Body of pancreas (tissue), 4 donors: ENCODE measurements around the gene MMP14. TPM values are rescaled to one million over a fixed set of nuclear protein-coding genes. Genes with fewer than 3 reads are reported as not detected.
A peak's percentile ranks its signal among the peaks of the same experiment; 100 is the strongest.

ENCODE experiments used
- ATAC-seq: fragments of 150-250 bp; one replicate; pipeline ENCODE4 v1.9.1; 2016
- DNase-seq, 4 donors: peaks; one replicate each; pipeline ENCODE4 v3.0.0-alpha.2; 2019
- H3K27ac ChIP-seq, 4 donors: fragments of 200-600 bp; sonication (generic); 1 replicate in 3 of 4; 2 replicates in 1 of 4; pipeline versions ENCODE4 v1.5.1 to v1.6.1; 2016 to 2019; ENCODE audit warnings: mild to moderate bottlenecking in 1 of 4, mixed read lengths in 1 of 4, moderate library complexity in 1 of 4
- H3K27me3 ChIP-seq, 2 donors: fragments of 200-600 bp; sonication (generic); one replicate each; pipeline ENCODE4 v1.6.0; 2016; ENCODE audit warnings: mild to moderate bottlenecking in 1 of 2
- H3K36me3 ChIP-seq, 2 donors: fragments of 200-600 bp; sonication (generic); replicated peaks in 1 of 2; 2 replicates each; pipeline ENCODE4 v1.5.1; 2016; ENCODE audit warnings: low read depth in 2 of 2; ENCODE audit not compliant: insufficient read depth in 1 of 2
- H3K4me1 ChIP-seq: fragments of 200-600 bp; sonication (generic); one replicate; pipeline ENCODE4 v1.6.0; 2016
- H3K4me3 ChIP-seq, 2 donors: fragments of 200-600 bp; sonication (generic); 1 replicate in 1 of 2; 2 replicates in 1 of 2; pipeline ENCODE4 v1.5.1; 2016 to 2019
- H3K9me3 ChIP-seq, 3 donors: fragments of 200-600 bp; sonication (generic); 1 replicate in 2 of 3; 2 replicates in 1 of 3; pipeline ENCODE4 v1.5.1; 2016
- CTCF ChIP-seq, 7 experiments: fragments of 450-650 bp in 4 of 7; fragments of 200-600 bp in 3 of 7; sonication (generic) in 3 of 7; IDR thresholded peaks; one replicate each; pipeline ENCODE4 v1.5.1; 2016 to 2019; ENCODE audit warnings: antibody characterized with exemption in 7 of 7
- POLR2A ChIP-seq, 3 donors: fragments of 450-650 bp; IDR thresholded peaks; one replicate each; pipeline ENCODE4 v1.6.1; 2016; ENCODE audit warnings: antibody characterized with exemption in 3 of 3, mild to moderate bottlenecking in 2 of 3
- WGBS, 2 donors: methylation state at CpG; one replicate each; pipeline ENCODE4 v1.1.5; 2017; 5-methylcytosine and 5-hydroxymethylcytosine counted together
- intact Hi-C: fragments of 100-400 bp; cut with DNase I; formaldehyde crosslinking; loops from one replicate; pipeline ENCODE4 v1.15.1; 2023
- total RNA-seq, 2 donors: library from RNA; depleted of rRNA; stranded (reverse); fragments of >200 nt; gene quantifications; one replicate each; pipeline ENCODE4 v1.1.0, GENCODE V29; 2016

MMP14 gene
- total RNA-seq, 2 donors from 2014 or later = 55.3 to 65.3 TPM

DNA sequence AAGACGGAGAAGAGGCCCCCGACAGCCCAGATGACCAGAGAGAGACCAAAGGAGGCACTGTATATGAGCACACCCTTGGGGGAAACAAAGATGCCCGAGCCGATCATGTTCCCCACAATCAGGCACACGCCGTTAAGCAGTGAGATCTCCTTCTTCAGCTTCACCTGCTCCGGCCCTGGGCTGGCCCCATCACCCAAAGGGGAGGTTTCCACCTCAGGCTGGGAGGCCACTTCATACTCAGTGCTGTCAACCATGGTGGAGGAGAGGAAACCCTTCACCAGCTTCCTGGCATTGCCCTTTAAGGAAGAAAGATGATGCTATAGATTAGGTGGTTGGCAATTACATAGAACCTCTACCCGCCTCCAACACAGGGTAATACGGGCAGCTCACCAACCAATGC is 23.2 kb upstream of the MMP14 start:
- H3K9me3 ChIP-seq = no peaks in the 10 kb centered on the region
- WGBS, 2 donors = 77 to 79% methylated on average over 4 to 9 of the region's 9 CpGs
- H3K4me1 ChIP-seq = peaks cover 21% of the 10 kb centered on the region
- H3K36me3 ChIP-seq = no peaks in the 10 kb centered on the region
- no peaks in the 10 kb centered on the region for H3K27me3 ChIP-seq
- TF ChIP-seq CTCF (IDR thresholded peaks at IDR 0.05) = no peak
- no peak for TF ChIP-seq POLR2A (IDR thresholded peaks at IDR 0.05)
- no peak overlapping the region for H3K27ac ChIP-seq
- no peak overlapping the region for H3K4me3 ChIP-seq
- ATAC-seq (no peak), DNase-seq (no peak)
- intact Hi-C loops = no loop called here

DNA sequence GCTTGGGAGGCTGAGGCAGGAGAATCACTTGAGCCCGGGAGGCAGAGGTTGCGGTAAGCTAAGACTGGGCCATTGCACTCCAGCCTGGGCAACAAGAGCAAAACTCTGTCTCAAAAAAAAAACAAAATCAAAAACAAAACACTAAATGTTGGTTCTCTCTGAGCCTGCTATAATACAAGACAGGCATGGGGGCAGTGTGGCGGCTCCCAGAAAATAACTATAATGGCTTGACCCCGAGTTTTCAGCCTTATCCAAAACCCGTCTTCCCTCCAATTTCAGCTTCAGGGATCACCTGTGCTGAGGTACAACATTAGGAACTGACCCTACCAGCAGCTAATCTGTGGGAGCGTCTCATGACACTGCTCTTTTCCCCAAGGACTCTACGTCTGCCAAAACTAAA is 22.0 kb upstream of the MMP14 start:
- no peak for DNase-seq
- Histone ChIP-seq H3K27me3 (no peaks in the 10 kb centered on the region), H3K36me3 (no peaks in the 10 kb centered on the region), H3K27ac (no peak overlapping the region), H3K4me1 (peaks cover 26% of the 10 kb centered on the region), H3K9me3 (no peaks in the 10 kb centered on the region), H3K4me3 (no peak overlapping the region)
- WGBS, 2 donors = 81 to 82% methylated on average over 7 of the region's 7 CpGs
- ATAC-seq = no peak
- TF ChIP-seq CTCF (IDR thresholded peaks at IDR 0.05) (no peak), POLR2A (IDR thresholded peaks at IDR 0.05) (no peak)
- intact Hi-C loops = no loop called here

GRCh38 chr14:22814941-22815713 is 21.3 kb upstream of the MMP14 start, which contains the start of gene SLC7A7:
Gene SLC7A7, minus strand, starts transcription at chr14:22815435. Its CDS starts 2,037 bp downstream, at chr14:22813398.
- Histone ChIP-seq H3K27ac (peak within 1 kb of the TSS in 2 of 4 donors; percentile 42 to 65), H3K4me3 (no peak within 1 kb of the TSS), H3K27me3 (no peaks in the 10 kb centered on the region), H3K36me3 (no peaks in the 10 kb centered on the region), H3K4me1 (peaks cover 33% of the 10 kb centered on the region), H3K9me3 (no peaks in the 10 kb centered on the region)
- intact Hi-C loops = no loop called here
- no peak for ATAC-seq
- WGBS, 2 donors = 51 to 52% methylated on average over 10 of the region's 10 CpGs
- no peak for TF ChIP-seq CTCF (IDR thresholded peaks at IDR 0.05)
- no peak for TF ChIP-seq POLR2A (IDR thresholded peaks at IDR 0.05)
- DNase-seq = peak in 1 of 4 donors; percentile 41

DNA sequence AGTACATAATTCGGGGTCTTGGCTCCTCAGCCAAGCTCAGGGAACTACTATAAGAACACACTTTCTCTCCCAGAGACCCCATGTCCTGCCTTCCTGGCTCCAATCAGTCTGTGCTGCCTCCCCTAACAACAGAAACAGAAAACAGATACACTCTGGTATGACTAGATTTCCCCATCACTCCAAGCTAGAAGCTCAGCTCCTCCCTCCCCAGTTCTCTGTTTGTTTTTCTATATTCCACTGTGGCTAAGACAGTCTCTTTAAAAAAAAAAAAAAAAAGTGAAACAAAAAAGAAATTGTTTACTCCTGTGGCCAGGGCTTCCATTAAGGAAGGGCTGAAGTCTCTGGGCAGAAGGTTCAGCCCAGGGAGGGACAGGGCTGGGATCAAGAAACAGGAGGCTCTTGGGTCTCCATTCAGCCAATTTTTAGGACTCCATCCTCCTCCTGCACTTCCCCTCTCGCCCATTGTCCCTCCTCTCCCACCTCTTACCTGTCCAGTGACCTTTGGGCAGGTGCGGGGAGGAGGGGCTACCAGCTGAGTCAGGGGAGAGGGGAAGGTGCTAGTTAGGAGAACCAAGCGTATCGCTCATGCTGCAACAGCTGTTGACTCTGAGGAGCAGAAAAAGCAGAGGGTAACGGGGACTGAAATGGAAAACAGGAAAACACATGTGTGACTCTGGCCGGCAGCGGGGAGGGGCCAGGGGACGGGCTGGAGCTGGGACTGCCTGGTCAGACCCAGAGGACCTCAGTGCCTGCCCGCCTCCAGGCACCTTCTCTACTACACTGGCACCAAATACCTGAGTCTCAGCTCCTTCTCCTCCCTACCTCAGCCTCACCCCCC is 17.0 kb upstream of the MMP14 start:
- Histone ChIP-seq H3K27ac (peak overlapping the region; percentile 68 to 88 (median 82)), H3K27me3 (no peaks in the 10 kb centered on the region), H3K4me3 (no peak overlapping the region), H3K36me3 (no peaks in the 10 kb centered on the region), H3K4me1 (peaks cover 68% of the 10 kb centered on the region), H3K9me3 (no peaks in the 10 kb centered on the region)
- WGBS, 2 donors = 21 to 23% methylated on average over 10 of the region's 10 CpGs
- intact Hi-C loops = no loop called here
- DNase-seq = peak; percentile 33 to 57 (median 50)
- ATAC-seq = peak; percentile 10
- peak in 1 of 3 donors; percentile 40 for TF ChIP-seq POLR2A (IDR thresholded peaks at IDR 0.05)
- no peak for TF ChIP-seq CTCF (IDR thresholded peaks at IDR 0.05)
